SK-N-SH (cell line): ENCODE measurements around the gene SLC26A11.

Source experiments
- FOXM1 ChIP-seq: IDR thresholded peaks from 2 replicates; pipeline ENCODE4 v1.4.0; 2012; ENCODE audit warnings: low read depth, mild to moderate bottlenecking
- POLR2AphosphoS5 ChIP-seq: IDR thresholded peaks from 2 replicates; pipeline ENCODE4 v1.6.1; 2012; ENCODE audit warnings: low read depth, low read length
- REST ChIP-seq: IDR thresholded peaks from 2 replicates; pipeline ENCODE4 v1.6.1; 2012; ENCODE audit warnings: mild to moderate bottlenecking, low read depth, low read length, moderate library complexity
- YY1 ChIP-seq: IDR thresholded peaks from 2 replicates; pipeline ENCODE4 v1.4.0; 2012; ENCODE audit warnings: low read depth, mild to moderate bottlenecking
- TF ChIP-seq, protein P1 (sequence below): fragments of 200-600 bp; sonication (generic); IDR thresholded peaks from 2 replicates; pipeline ENCODE4 v1.6.1; 2017; ENCODE audit warnings: antibody characterized with exemption, mild to moderate bottlenecking, moderate library complexity

GRCh38 chr17:80246726-80247125, 26.5 kb downstream of the SLC26A11 start:
- TF ChIP-seq REST (no peak), FOXM1 (no peak), POLR2AphosphoS5 (no peak), YY1 (no peak)
- TF ChIP-seq, protein P1, sequence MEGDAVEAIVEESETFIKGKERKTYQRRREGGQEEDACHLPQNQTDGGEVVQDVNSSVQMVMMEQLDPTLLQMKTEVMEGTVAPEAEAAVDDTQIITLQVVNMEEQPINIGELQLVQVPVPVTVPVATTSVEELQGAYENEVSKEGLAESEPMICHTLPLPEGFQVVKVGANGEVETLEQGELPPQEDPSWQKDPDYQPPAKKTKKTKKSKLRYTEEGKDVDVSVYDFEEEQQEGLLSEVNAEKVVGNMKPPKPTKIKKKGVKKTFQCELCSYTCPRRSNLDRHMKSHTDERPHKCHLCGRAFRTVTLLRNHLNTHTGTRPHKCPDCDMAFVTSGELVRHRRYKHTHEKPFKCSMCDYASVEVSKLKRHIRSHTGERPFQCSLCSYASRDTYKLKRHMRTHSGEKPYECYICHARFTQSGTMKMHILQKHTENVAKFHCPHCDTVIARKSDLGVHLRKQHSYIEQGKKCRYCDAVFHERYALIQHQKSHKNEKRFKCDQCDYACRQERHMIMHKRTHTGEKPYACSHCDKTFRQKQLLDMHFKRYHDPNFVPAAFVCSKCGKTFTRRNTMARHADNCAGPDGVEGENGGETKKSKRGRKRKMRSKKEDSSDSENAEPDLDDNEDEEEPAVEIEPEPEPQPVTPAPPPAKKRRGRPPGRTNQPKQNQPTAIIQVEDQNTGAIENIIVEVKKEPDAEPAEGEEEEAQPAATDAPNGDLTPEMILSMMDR, result no peak
